GM06990 (cell line): ENCODE data around the gene MAEA.

Source experiments
- DNase-seq: peaks from one replicate; pipeline ENCODE4 v3.0.0-alpha.2; 2011; ENCODE audit not compliant: insufficient read length; ENCODE audit errors: extremely low read depth
- H3K27me3 ChIP-seq: replicated peaks from 2 replicates; pipeline ENCODE4 v1.6.0; 2011; ENCODE audit warnings: low read length; ENCODE audit not compliant: control insufficient read depth, insufficient read depth
- H3K36me3 ChIP-seq: 2 replicates; pipeline ENCODE4 v1.5.1; 2011; ENCODE audit warnings: low read length; ENCODE audit not compliant: control insufficient read depth, insufficient read depth
- H3K4me3 ChIP-seq: replicated peaks from 2 replicates; pipeline ENCODE4 v1.5.1; 2011; ENCODE audit warnings: low read depth, mild to moderate bottlenecking, control low read depth, low read length
- CTCF ChIP-seq: IDR thresholded peaks from 2 replicates; pipeline ENCODE4 v1.5.1; 2011; ENCODE audit warnings: low read length, control low read depth, mild to moderate bottlenecking, inconsistent platforms; ENCODE audit not compliant: insufficient read depth, poor library complexity, severe bottlenecking

The MAEA gene

GRCh38 chr4:1294891-1295290 is 5.2 kb downstream of the MAEA start:
- peaks cover 18% of the 10 kb centered on the region for H3K36me3 ChIP-seq
- no peaks in the 10 kb centered on the region for H3K27me3 ChIP-seq
- no peak for TF ChIP-seq CTCF
- no peak for DNase-seq
- no peak overlapping the region for H3K4me3 ChIP-seq

GRCh38 chr4:1295405-1296055 is 5.8 kb downstream of the MAEA start:
- Histone ChIP-seq H3K36me3 (peaks cover 21% of the 10 kb centered on the region), H3K4me3 (no peak overlapping the region), H3K27me3 (no peaks in the 10 kb centered on the region)
- no peak for DNase-seq
- TF ChIP-seq CTCF = no peak

GRCh38 chr4:1296324-1297022 is 6.8 kb downstream of the MAEA start:
- H3K36me3 ChIP-seq = peaks cover 24% of the 10 kb centered on the region
- H3K27me3 ChIP-seq = no peaks in the 10 kb centered on the region
- no peak for TF ChIP-seq CTCF
- no peak for DNase-seq
- H3K4me3 ChIP-seq = no peak overlapping the region

GRCh38 chr4:1297023-1297395 is 7.3 kb downstream of the MAEA start:
- Histone ChIP-seq H3K36me3 (peaks cover 23% of the 10 kb centered on the region), H3K27me3 (no peaks in the 10 kb centered on the region), H3K4me3 (no peak overlapping the region)
- no peak for DNase-seq
- no peak for TF ChIP-seq CTCF

- Histone ChIP-seq H3K36me3 (peaks cover 20% of the 10 kb centered on the region), H3K27me3 (no peaks in the 10 kb centered on the region), H3K4me3 (no peak overlapping the region)
- TF ChIP-seq CTCF = no peak
- no peak for DNase-seq
These were observed 8.0 kb downstream of the MAEA start for GRCh38 chr4:1297456-1298325.
